GM19099 (cell line): ENCODE data around the gene PLIN1.

ENCODE experiments used
- POLR2A ChIP-seq: IDR thresholded peaks from 3 replicates; pipeline ENCODE4 v1.6.1; 2011; ENCODE audit warnings: low read depth; ENCODE audit not compliant: insufficient read length; ENCODE audit errors: extremely low read depth

Gene PLIN1, protein sequence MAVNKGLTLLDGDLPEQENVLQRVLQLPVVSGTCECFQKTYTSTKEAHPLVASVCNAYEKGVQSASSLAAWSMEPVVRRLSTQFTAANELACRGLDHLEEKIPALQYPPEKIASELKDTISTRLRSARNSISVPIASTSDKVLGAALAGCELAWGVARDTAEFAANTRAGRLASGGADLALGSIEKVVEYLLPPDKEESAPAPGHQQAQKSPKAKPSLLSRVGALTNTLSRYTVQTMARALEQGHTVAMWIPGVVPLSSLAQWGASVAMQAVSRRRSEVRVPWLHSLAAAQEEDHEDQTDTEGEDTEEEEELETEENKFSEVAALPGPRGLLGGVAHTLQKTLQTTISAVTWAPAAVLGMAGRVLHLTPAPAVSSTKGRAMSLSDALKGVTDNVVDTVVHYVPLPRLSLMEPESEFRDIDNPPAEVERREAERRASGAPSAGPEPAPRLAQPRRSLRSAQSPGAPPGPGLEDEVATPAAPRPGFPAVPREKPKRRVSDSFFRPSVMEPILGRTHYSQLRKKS

DNA sequence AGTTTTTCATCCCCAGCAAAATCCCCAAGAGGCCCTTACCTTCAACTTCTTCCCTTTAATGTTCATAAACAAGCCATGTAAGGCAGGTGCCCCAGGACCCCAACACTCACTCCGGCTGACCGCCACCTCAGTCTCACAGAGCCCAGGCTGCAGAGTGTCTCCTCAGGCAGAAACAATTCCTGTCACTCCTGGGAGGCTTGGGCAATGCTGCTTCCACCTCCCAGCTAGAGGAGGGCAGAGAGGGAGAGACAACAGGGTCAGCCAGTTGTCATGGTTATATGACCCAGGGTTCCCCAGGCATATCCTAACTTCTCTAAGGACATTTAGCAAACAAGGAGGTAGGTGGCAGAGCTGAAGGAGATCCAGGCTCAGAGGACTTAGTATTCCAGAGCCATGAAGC lies at the start of gene PLIN1:
Gene PLIN1 (minus strand): TSS at position 156 of the 400 bp plus-strand sequence. CDS start 1,878 bp downstream, outside the sequence.
- TF ChIP-seq POLR2A = no peak

DNA sequence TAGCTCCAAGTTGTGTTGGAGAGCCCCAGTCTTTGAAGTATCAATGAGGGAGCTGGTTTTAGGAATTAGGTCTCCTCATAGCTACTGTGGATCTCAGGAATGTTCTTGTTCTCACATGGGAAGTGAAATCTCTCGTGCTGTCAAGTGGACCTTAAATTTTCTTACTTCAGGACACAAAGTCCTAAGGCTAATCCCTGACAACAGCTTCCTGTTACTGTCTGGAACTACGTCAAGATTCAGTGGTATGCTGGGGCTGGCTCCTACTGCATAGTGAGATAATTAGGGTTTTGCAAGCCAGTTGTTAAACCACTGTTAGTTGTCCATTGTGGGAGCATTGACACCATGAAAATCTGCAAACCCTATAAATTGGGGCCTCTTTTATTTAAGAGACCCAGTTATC lies 49.1 kb upstream of the PLIN1 start:
- no peak for TF ChIP-seq POLR2A

DNA sequence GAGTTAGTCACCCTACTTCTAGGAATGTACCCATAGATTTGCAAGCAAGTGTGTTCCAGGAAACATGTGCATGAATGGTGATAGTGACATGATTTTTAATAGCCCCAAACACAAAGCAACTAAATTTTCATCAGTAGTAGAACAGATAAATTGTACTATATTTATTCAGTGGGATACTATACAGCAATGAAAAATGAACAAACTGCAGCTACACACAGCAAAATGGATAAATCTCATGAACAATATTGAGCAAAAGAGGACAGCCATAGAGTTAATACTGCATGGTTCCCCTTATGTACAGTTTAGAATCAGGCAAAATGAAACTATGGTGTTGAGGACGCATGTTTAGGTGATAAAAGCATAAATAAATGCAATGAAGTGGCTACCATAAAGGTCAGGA lies 45.9 kb upstream of the PLIN1 start:
- no peak for TF ChIP-seq POLR2A

DNA sequence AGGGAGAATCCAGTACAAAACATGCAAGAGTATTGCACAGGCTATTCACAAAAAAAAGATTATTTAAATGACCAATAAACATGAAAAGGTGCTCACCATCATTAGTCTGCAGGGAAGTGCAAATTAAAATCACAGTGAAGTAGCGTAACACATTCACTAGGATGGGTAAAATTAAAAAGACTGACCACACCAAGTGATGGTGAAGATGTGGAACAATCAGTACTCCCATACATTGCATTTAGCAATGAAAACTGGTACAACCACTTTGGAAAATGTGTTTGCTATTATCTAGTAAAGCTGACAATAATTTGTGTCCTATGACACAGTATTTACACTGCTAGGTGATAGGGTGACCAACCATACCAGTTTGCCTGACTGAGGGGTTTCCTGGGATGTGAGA lies 45.5 kb upstream of the PLIN1 start:
- no peak for TF ChIP-seq POLR2A

DNA sequence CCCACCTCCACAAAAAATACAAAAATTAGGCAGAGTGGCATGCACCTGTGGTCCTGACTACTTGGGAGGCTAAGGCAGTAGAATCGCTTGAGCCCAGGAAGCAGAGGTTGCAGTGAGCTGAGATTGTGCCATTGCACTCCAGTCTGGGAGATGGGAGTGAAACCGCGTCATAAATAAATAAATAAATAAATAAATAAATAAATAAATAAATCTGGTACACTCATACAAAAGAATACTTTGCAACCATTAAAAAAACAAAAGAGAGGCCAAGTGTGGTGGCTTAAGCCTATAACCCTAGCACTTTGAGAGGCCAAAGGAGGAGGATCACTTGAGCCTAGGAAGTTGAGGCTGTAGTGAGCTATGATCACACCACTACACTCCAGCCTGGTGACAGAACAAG lies 43.9 kb upstream of the PLIN1 start:
- TF ChIP-seq POLR2A = no peak

DNA sequence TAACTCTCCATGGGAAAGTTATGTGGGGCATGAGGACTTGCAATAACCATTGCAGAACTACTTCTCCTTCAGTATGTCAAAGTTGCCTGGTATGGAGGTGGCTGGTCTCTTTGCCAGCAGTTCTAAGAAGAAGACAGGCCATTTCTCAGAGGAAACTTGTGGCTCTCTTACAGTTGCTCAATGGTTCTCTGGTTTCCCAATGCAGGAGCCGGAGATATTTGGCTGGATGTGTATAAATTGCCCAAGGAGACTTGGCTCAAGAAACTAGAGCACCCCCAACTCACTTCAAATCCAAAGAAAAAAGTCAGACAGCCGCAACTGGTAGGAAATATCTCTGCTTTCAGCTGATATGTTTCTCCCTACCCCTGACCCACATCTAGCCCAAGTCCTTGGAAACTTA lies 35.6 kb upstream of the PLIN1 start:
- TF ChIP-seq POLR2A = no peak

DNA sequence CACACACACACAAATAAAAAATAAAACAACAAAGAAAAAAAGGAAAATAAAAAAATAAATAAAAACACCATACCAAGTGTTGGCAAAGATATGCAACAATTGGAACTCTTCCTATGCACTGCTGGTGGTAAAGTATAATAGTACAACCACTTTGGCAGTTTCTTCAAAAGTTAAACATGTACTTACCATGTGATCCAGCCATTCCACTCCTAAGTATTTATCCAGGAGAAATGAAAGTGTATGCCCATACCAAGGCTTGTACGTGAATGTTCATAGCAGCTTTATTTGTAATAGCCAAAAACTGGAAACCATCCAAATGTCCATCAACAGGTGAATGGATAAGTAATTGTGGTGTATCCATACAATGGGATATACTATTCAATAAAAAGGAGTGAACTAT lies 28.4 kb upstream of the PLIN1 start:
- TF ChIP-seq POLR2A = no peak

DNA sequence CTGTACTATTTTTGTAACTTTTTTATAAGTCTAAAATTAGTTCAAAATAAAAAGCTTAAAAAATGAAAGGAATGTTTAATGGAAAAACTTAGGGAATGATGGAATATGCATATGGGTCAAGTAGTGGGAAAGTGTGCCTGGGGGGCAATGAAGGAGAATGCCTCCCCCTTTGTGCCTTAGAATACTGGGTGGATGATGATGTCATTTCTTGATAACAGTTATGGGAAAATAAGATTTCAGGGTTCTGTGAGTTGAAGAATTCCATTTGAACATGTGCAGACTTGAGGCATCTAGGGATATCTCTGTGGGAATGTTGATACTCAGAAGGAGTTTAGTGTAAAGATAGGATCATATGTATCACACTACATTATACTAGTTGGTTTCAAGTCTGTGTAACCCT lies 25.2 kb upstream of the PLIN1 start:
- no peak for TF ChIP-seq POLR2A

DNA sequence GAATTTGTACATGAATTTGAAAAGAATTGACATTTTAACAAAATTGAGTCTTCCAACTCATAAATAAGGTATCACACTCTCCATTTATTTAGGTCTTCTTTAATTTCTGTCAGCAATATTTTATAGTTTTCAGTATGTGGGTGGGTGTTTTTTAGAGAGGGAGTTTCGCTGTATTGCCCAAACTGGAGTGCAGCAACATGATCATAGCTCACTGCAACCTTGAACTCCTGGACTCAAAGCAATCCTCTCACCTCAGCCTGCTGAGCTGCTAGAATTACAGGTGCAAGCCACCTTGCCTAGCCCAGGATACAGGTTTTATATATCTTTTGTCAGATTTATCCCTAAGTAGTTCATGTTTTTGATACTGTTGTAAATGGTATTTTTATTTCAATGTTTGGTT lies 16.0 kb upstream of the PLIN1 start:
- TF ChIP-seq POLR2A = no peak

DNA sequence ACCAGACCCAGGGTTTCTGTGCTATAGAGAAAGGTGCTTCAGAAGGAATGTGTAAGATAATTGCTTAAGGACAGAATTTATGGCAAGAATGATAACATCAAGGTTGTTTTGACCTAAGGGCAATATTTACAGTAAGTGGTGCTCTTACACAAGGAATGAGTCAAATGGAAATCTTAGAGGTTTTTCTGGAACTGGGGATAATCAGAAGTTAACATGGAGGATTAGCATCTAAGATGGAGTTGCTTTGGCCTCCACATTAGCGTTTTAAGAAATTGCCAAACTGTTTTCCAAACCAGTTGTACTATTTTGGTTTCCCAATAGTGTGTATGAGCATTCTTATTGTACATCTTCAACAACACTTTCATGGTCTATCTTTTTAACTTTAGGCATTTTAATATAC lies 14.5 kb upstream of the PLIN1 start:
- no peak for TF ChIP-seq POLR2A

DNA sequence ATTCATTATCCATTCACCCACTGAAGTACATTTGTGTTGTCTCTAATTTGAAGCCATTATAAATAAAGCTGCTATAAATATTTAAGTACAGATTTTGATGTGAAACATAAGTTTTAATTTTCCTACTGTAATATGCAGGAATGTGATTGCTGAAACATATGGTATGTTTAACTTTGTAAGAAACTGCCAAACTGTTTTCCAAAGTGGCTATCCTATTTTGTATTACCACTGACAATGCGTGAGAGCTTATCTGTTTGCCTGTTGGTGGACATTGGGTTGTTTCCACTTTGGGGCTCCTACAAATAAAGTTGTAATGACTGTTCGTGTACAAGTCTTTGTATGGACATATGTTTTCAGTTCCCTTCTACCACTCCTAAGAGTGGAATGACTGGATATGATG lies 13.9 kb upstream of the PLIN1 start:
- TF ChIP-seq POLR2A = no peak

DNA sequence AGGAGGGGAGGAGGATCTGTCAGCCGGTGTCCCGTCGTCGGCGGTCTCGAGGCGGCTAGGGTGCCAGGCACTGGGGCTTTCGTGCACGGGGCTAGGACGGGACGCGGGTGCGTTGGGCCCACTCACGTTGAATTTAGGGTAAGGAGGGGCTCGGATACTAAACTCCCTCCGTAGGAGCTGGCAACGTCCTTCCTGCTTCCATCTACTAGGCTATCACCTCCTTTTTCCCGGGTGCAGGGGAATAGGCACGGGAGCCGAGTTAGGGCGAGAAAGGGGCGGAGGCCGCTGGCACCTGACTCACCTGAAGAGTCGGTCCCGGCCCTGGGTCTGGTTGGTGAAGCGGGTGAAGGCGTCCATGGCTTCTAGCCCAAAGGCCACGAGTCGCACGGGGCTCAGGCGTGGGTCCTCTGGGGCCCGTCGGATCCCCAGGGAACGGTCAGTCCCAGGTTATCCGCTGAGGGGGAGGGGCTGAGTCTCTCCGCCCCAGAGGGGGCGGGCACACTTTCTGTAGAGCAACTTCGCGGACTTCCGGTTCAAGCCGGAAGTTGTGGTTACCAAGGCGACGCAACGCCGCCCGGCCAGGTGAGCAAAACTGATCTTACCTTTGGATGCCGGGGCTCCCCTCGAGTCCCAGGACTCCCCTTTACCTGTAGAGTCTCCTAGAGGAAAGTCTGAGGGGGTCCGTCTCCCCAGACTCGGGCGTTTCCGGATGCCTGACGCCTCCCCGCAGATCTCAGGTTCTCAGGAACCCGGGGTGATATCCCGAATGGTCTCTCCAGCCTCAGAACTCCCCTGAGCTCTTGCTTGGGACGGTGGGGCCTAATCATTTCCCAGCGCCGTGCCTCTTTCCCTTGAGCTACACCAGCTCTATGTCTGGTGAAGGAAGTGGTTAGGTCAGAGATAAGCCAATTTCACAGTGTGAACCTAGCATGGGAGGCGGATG lies 11.4 kb upstream of the PLIN1 start, which contains the start of the genes PEX11A and WDR93:
Gene PEX11A (minus strand): TSS at position 479 of the 943 bp plus-strand sequence. CDS start 122 bp downstream, at position 357.
Gene WDR93 (plus strand): TSS at position 536 of the 943 bp plus-strand sequence. CDS start 10,936 bp downstream, outside the sequence.
- no peak for TF ChIP-seq POLR2A

DNA sequence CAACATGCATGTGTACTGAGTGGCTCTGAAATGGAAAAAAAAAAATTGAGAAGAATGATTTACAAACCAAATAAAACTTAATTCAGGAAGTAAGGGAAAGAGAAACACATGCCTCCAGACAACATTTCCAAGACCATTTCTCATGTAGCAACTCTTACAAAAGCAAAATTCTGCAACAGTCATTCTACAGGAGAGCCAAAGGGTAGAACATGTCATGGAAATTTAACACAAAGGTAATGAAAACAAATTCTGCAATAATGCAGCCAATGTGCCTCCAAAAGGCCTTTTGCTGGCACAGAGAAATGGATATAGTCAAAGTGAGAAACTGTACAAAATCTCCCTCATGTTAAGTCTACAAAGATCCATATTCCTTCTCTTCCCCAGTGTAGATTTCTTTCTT lies 7.4 kb upstream of the PLIN1 start:
- TF ChIP-seq POLR2A = no peak

DNA sequence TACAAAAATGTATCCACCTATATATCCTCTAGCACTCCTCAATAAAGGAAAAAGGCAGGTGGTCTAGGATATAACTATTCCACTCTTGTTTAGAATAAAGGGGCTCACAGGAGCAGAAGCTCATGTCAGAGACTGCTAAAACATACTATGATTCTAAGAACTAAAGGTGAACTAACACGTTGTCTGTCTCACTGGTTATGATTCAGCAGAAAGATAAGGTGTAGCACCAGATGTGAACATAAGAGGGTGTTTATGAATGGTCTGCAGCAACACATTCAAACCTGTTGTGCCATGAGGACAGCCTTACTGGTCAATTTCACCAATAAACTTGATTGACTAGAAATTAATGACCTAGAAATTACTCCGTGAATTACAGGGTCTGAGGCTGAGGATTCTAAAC lies 6.8 kb upstream of the PLIN1 start:
- no peak for TF ChIP-seq POLR2A

DNA sequence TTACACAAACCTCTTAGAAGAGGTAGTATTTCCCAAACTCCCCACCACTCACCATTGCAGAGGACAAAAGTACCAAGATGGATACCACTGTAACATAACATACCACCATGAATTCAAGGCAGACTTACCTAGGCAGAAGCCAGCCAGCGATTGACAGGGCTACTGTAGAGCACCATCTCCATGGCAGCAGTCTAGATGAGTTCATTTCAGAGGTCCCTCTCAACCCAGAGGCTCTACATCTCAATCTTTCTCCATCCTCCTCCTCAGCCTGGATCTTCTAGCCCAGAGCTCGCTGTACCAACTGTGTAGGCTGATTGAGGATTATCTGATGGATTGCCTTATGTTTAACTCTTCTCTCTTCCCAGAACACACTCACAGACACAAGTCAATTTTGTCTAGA lies 2.0 kb upstream of the PLIN1 start:
- no peak for TF ChIP-seq POLR2A

DNA sequence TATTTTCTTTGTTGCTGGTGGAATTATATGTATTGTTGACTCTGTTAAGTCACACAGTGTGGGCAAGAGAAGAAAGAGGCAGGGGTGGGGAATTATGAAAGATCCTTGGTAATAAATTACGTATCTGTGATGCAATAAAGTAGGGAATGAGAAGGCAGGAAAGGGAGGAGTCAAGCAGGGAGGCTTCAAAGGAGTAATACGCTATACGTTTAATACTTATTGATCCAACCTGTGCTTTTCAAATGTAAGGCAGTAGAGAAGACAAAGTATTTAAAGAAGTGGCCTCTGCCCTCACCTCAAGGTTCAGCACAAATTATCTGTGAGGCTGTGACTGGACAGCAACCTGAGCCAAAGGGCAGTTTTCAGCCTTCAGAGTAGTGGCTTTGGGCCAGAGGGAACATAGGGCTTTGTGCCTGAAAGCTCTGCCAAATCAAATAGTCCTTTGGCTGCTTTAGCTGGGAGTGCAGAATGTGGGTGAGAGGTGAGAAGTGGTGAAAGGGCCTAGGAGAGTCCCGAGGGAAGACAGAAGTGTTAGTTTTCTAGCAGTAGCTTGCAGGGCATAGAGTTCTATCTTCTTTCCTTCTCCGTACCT lies 1.2 kb upstream of the PLIN1 start:
- TF ChIP-seq POLR2A = no peak

DNA sequence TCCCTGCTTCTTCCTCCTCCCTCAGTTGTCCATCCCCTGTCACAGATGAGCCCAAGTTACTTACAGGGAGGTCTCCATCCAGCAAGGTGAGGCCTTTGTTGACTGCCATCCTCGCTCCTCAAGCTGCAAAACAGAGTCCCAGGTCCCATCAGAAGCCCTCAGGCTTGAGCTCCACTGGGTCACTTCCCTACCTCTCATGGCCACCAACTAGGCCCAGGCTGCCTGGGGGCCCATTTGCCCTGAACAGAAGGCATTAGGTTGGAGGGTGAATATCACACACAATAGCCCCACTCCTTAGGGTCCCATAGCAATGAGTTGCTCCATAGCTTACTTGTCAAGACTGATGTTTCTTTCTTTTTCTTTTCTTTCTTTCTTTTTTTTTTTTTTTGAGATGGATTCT lies 1.8 kb downstream of the PLIN1 start:
- TF ChIP-seq POLR2A = no peak
